ENCODE data around the gene HNRNPUL2. TPM values are rescaled to one million over a fixed set of nuclear protein-coding genes. Genes with fewer than 3 reads are reported as not detected.

Gene HNRNPUL2
- total and polyA plus RNA-seq, 12 donors: 9.6 to 40.2 (median 23.3) TPM

GRCh38 chr11:62713343-62713742 is 13.9 kb downstream of the HNRNPUL2 start:
- peak in 1 of 2 donors; percentile 40 for TF ChIP-seq POLR2A (IDR thresholded peaks at IDR 0.05)
- TF ChIP-seq CTCF (IDR thresholded peaks at IDR 0.05): no peak
- H3K36me3 ChIP-seq (replicated peaks in 1 of 2): peaks cover 0 to 78% of the 10 kb centered on the region in 2 donors
- 43 to 64% (median 51%) methylated on average over 2 of the region's 2 CpGs for WGBS, 4 donors
- intact Hi-C loops (cut with DNase I): no loop called here
- peak; percentile 65 to 85 (median 83) for DNase-seq
- peaks cover 32 to 33% of the 10 kb centered on the region in 2 donors for H3K4me1 ChIP-seq (replicated peaks in 1 of 2)
- H3K9me3 ChIP-seq (replicated peaks in 1 of 3): no peaks in the 10 kb centered on the region
- H3K27ac ChIP-seq: peak overlapping the region in 4 of 5 donors; percentile 12 to 84 (median 72)
- no peaks in the 10 kb centered on the region for H3K27me3 ChIP-seq
- H3K4me3 ChIP-seq: no peak overlapping the region

GRCh38 chr11:62712861-62713260 is 14.4 kb downstream of the HNRNPUL2 start:
- Histone ChIP-seq H3K27me3 (no peaks in the 10 kb centered on the region), H3K36me3 (replicated peaks in 1 of 2) (peaks cover 0 to 73% of the 10 kb centered on the region in 2 donors), H3K4me3 (no peak overlapping the region), H3K9me3 (replicated peaks in 1 of 3) (no peaks in the 10 kb centered on the region), H3K27ac (peak overlapping the region in 4 of 5 donors; percentile 9 to 84 (median 72)), H3K4me1 (replicated peaks in 1 of 2) (peaks cover 33% of the 10 kb centered on the region in 2 donors)
- no peak for TF ChIP-seq CTCF (IDR thresholded peaks at IDR 0.05)
- no peak for TF ChIP-seq POLR2A (IDR thresholded peaks at IDR 0.05)
- no peak for DNase-seq
- intact Hi-C loops (cut with DNase I): no loop called here
- WGBS, 4 donors: 40 to 50% (median 46%) methylated on average over 3 of the region's 3 CpGs

GRCh38 chr11:62712276-62712812 is 14.9 kb downstream of the HNRNPUL2 start:
- intact Hi-C loops (cut with DNase I): no loop called here
- H3K36me3 ChIP-seq (replicated peaks in 1 of 2): peaks cover 0 to 68% of the 10 kb centered on the region in 2 donors
- peaks cover 33 to 36% of the 10 kb centered on the region in 2 donors for H3K4me1 ChIP-seq (replicated peaks in 1 of 2)
- H3K27ac ChIP-seq: peak overlapping the region in 4 of 5 donors; percentile 9 to 84 (median 72)
- H3K27me3 ChIP-seq: no peaks in the 10 kb centered on the region
- peak in 1 of 7 donors; percentile 11 for DNase-seq
- H3K4me3 ChIP-seq: no peak overlapping the region
- WGBS, 4 donors: 89 to 91% (median 89%) methylated on average over 6 of the region's 6 CpGs
- H3K9me3 ChIP-seq (replicated peaks in 1 of 3): no peaks in the 10 kb centered on the region
- TF ChIP-seq CTCF (IDR thresholded peaks at IDR 0.05) (no peak), POLR2A (IDR thresholded peaks at IDR 0.05) (no peak)

- Histone ChIP-seq H3K4me3 (peak overlapping the region in 3 of 4 donors; percentile 53 to 58 (median 58)), H3K27me3 (no peaks in the 10 kb centered on the region), H3K4me1 (replicated peaks in 1 of 2) (peaks cover 46 to 55% of the 10 kb centered on the region in 2 donors), H3K9me3 (replicated peaks in 1 of 3) (no peaks in the 10 kb centered on the region), H3K36me3 (replicated peaks in 1 of 2) (peaks cover 0 to 45% of the 10 kb centered on the region in 2 donors), H3K27ac (peak overlapping the region; percentile 84 to 96 (median 93))
- 59 to 67% (median 63%) methylated on average over 7 of the region's 7 CpGs for WGBS, 4 donors
- TF ChIP-seq POLR2A (IDR thresholded peaks at IDR 0.05) (no peak), CTCF (IDR thresholded peaks at IDR 0.05) (no peak)
- DNase-seq: peak in 5 of 7 donors; percentile 31 to 71 (median 35)
- intact Hi-C loops (cut with DNase I): no loop called here
Observed at GRCh38 chr11:62710001-62710345, 17.3 kb downstream of the HNRNPUL2 start.

All from adrenal gland (tissue), 12 donors.